ENCODE measurements around the gene JOSD1. TPM values are rescaled to one million over a fixed set of nuclear protein-coding genes. Genes with fewer than 3 reads are reported as not detected.

JOSD1 gene
- total and polyA plus RNA-seq, 2 experiments from 2014 or later: 6.6 to 51.2 TPM

DNA sequence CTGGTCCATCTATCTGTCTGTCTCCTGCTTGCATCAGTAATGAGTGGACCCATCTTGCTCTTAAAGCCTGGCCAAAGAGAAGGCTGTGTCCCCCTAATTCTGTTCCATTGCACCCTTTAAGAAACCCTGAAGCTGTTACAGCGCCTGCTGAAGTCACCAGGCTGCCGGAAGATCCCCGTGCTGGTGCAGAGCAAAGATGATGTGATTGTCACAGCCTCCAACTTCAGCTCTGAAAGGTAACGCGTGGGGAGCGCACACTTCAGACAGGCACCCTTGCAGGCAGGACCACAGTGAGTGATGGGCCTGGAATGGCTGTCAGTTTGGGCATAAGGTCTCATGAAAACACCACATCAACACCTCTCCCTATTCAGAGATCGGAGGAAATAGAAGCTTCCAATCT lies 23.4 kb upstream of the JOSD1 start:
- WGBS, 2 experiments (ENCODE audit: low coverage in 1 of 2, low lambda C conversion rate in 2 of 2, missing lambda C conversion rate in 2 of 2): 97 to 100% methylated on average over 7 of the region's 7 CpGs
- no peak overlapping the region for H2AFZ ChIP-seq
- DNase-seq: no peak
- H3K9ac ChIP-seq: no peak overlapping the region
- H3K27ac ChIP-seq: no peak overlapping the region
- peaks cover 32% of the 10 kb centered on the region for H3K79me2 ChIP-seq (ENCODE audit: insufficient read depth)
- no peaks in the 10 kb centered on the region for H3K9me3 ChIP-seq (ENCODE audit: low read depth)
- no peak overlapping the region for H3K4me2 ChIP-seq (ENCODE audit: unreplicated experiment)
- peaks cover 3% of the 10 kb centered on the region for H3F3A ChIP-seq (ENCODE audit: insufficient read depth)
- H3K36me3 ChIP-seq (ENCODE audit: low read depth): peaks cover 32% of the 10 kb centered on the region
- in situ Hi-C loops (cut with MboI): no loop called here
- peaks cover under 1% of the 10 kb centered on the region for H3K4me1 ChIP-seq (ENCODE audit: insufficient read depth)
- H3K27me3 ChIP-seq (replicated peaks; ENCODE audit: insufficient read depth): no peaks in the 10 kb centered on the region
- TF ChIP-seq EZH2 (IDR thresholded peaks at IDR 0.05; ENCODE audit: insufficient read depth, poor library complexity, severe bottlenecking) (no peak), EZH2phosphoT487 (IDR thresholded peaks at IDR 0.05; ENCODE audit: insufficient read depth, low read depth) (no peak)
- H4K20me1 ChIP-seq (ENCODE audit: insufficient read depth): no peaks in the 10 kb centered on the region
- H3K4me3 ChIP-seq: no peak overlapping the region
- no peaks in the 10 kb centered on the region for H3K9me2 ChIP-seq (ENCODE audit: insufficient read depth)

DNA sequence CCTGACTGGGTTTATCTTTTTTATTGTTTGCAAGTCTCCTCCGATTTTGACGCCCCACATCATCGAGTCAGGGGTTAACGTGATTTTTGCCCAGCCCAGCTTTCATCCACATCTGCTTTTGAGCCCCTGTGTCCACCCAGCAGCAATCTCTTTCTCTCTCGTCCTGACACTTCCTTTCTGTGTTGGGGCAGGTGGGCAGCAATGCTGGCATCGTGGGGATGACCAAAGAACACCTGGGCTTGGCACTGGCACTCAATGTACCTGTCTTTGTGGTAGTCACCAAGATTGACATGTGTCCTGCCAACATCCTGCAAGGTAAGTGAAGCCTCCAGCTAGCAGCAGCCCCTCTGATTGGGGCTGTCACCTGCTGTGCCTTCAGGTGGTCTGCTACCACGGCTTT lies 20.8 kb upstream of the JOSD1 start:
- WGBS, 2 experiments (ENCODE audit: low coverage in 1 of 2, low lambda C conversion rate in 2 of 2, missing lambda C conversion rate in 2 of 2): 91 to 94% methylated on average over 7 of the region's 7 CpGs
- H3K9me3 ChIP-seq (ENCODE audit: low read depth): no peaks in the 10 kb centered on the region
- H3K27ac ChIP-seq: no peak overlapping the region
- no peak overlapping the region for H3K4me3 ChIP-seq
- DNase-seq: no peak
- no peaks in the 10 kb centered on the region for H3K9me2 ChIP-seq (ENCODE audit: insufficient read depth)
- H3K9ac ChIP-seq: no peak overlapping the region
- peaks cover 13% of the 10 kb centered on the region for H3K4me1 ChIP-seq (ENCODE audit: insufficient read depth)
- in situ Hi-C loops (cut with MboI): no loop called here
- H3K36me3 ChIP-seq (ENCODE audit: low read depth): peaks cover 29% of the 10 kb centered on the region
- TF ChIP-seq EZH2phosphoT487 (IDR thresholded peaks at IDR 0.05; ENCODE audit: insufficient read depth, low read depth): no peak
- TF ChIP-seq EZH2 (IDR thresholded peaks at IDR 0.05; ENCODE audit: insufficient read depth, poor library complexity, severe bottlenecking): no peak
- H3K4me2 ChIP-seq (ENCODE audit: unreplicated experiment): no peak overlapping the region
- H3F3A ChIP-seq (ENCODE audit: insufficient read depth): peaks cover 24% of the 10 kb centered on the region
- no peaks in the 10 kb centered on the region for H4K20me1 ChIP-seq (ENCODE audit: insufficient read depth)
- H3K27me3 ChIP-seq (replicated peaks; ENCODE audit: insufficient read depth): no peaks in the 10 kb centered on the region
- H3K79me2 ChIP-seq (ENCODE audit: insufficient read depth): peaks cover 44% of the 10 kb centered on the region
- H2AFZ ChIP-seq: no peak overlapping the region

DNA sequence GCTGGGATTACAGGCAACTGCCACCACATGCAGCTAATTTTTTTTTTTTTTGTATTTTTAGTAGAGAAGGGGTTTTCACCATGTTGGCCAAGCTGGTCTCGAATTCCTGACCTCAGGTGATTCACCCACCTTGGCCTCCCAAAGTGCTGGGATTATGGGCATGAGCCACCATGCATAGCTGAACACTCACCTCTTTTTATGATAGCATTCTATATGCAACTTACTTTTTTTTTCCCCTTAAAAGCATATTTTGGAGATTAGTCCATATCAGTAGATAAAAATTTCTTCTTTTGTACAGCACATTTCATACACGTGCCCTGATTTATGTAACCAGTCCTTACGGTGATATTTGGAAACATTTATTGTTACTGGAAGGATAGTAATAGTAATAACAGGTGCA lies 19.6 kb upstream of the JOSD1 start:
- Histone ChIP-seq H3K36me3 (ENCODE audit: low read depth) (peaks cover 25% of the 10 kb centered on the region), H4K20me1 (ENCODE audit: insufficient read depth) (no peaks in the 10 kb centered on the region), H3K27ac (no peak overlapping the region), H3K9me2 (ENCODE audit: insufficient read depth) (no peaks in the 10 kb centered on the region), H3K4me2 (ENCODE audit: unreplicated experiment) (no peak overlapping the region), H3K4me3 (no peak overlapping the region), H3F3A (ENCODE audit: insufficient read depth) (peaks cover 24% of the 10 kb centered on the region), H3K9ac (no peak overlapping the region), H3K4me1 (ENCODE audit: insufficient read depth) (peaks cover 13% of the 10 kb centered on the region), H2AFZ (no peak overlapping the region), H3K27me3 (replicated peaks; ENCODE audit: insufficient read depth) (no peaks in the 10 kb centered on the region), H3K79me2 (ENCODE audit: insufficient read depth) (peaks cover 56% of the 10 kb centered on the region), H3K9me3 (ENCODE audit: low read depth) (no peaks in the 10 kb centered on the region)
- no peak for TF ChIP-seq EZH2phosphoT487 (IDR thresholded peaks at IDR 0.05; ENCODE audit: insufficient read depth, low read depth)
- no peak for TF ChIP-seq EZH2 (IDR thresholded peaks at IDR 0.05; ENCODE audit: insufficient read depth, poor library complexity, severe bottlenecking)
- 70 to 79% methylated on average over 3 of the region's 3 CpGs for WGBS, 2 experiments (ENCODE audit: low coverage in 1 of 2, low lambda C conversion rate in 2 of 2, missing lambda C conversion rate in 2 of 2)
- in situ Hi-C loops (cut with MboI): no loop called here
- no peak for DNase-seq

DNA sequence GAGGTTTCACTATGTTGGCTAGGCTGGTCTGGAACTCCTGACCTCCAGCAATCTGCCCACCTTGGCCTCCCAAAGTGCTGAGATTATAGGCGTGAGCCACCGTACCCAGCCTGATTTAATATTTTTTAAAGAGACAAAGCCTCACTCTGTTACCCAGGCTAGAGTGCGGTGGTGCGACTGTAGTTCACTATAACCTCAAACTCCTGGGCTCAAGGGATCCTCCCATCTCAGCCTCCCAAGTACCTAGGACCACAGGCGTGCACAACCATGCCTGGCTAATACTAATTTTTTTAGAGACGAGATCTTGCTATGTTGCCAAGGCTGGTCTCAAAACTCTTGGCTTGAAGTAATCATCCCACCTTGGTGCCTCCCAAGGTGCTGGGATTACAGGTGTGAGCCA lies 18.5 kb upstream of the JOSD1 start:
- in situ Hi-C loops (cut with MboI): no loop called here
- Histone ChIP-seq H3K4me1 (ENCODE audit: insufficient read depth) (peaks cover 13% of the 10 kb centered on the region), H2AFZ (no peak overlapping the region), H3K9me3 (ENCODE audit: low read depth) (no peaks in the 10 kb centered on the region), H3K4me2 (ENCODE audit: unreplicated experiment) (peak overlapping the region; percentile 65), H3K27ac (peak overlapping the region; percentile 80), H3K79me2 (ENCODE audit: insufficient read depth) (peaks cover 67% of the 10 kb centered on the region), H3F3A (ENCODE audit: insufficient read depth) (peaks cover 24% of the 10 kb centered on the region), H3K27me3 (replicated peaks; ENCODE audit: insufficient read depth) (no peaks in the 10 kb centered on the region), H3K9me2 (ENCODE audit: insufficient read depth) (no peaks in the 10 kb centered on the region), H3K4me3 (no peak overlapping the region), H4K20me1 (ENCODE audit: insufficient read depth) (no peaks in the 10 kb centered on the region), H3K9ac (no peak overlapping the region), H3K36me3 (ENCODE audit: low read depth) (peaks cover 20% of the 10 kb centered on the region)
- no peak for DNase-seq
- WGBS, 2 experiments (ENCODE audit: low coverage in 1 of 2, low lambda C conversion rate in 2 of 2, missing lambda C conversion rate in 2 of 2): 84 to 85% methylated on average over 6 of the region's 6 CpGs
- TF ChIP-seq EZH2phosphoT487 (IDR thresholded peaks at IDR 0.05; ENCODE audit: insufficient read depth, low read depth) (no peak), EZH2 (IDR thresholded peaks at IDR 0.05; ENCODE audit: insufficient read depth, poor library complexity, severe bottlenecking) (no peak)

DNA sequence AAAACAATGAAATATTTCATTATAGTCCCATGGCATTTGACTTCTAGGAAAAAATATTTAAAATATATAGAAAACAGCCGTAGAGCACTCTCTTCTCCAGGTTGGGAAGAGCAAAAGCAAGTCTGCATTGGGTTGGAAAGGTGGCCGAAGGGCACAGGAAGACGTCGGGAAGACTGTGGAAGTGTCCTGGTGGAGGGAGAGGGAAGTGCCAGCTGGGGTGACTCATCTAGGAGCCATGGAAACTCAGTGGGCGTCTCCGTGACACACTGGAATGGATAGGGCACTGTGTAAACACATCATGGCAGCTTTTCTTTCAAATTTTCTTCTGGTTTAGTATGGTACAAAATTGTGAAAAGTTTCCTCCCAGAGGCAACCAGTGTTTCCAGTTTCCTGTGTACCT lies 17.7 kb upstream of the JOSD1 start:
- TF ChIP-seq EZH2 (IDR thresholded peaks at IDR 0.05; ENCODE audit: insufficient read depth, poor library complexity, severe bottlenecking) (no peak), EZH2phosphoT487 (IDR thresholded peaks at IDR 0.05; ENCODE audit: insufficient read depth, low read depth) (no peak)
- H3K9ac ChIP-seq: peak overlapping the region; percentile 44; the same call in 1 of the 2 replicates

More for the DNA sequence above, 17.7 kb upstream of the JOSD1 start:
- Histone ChIP-seq H2AFZ (no peak overlapping the region; the same call in 1 of the 2 replicates), H4K20me1 (ENCODE audit: insufficient read depth) (no peaks in the 10 kb centered on the region), H3K27ac (peak overlapping the region; percentile 80), H3F3A (ENCODE audit: insufficient read depth) (peaks cover 24% of the 10 kb centered on the region), H3K4me3 (no peak overlapping the region), H3K4me1 (ENCODE audit: insufficient read depth) (peaks cover 13% of the 10 kb centered on the region), H3K9me2 (ENCODE audit: insufficient read depth) (no peaks in the 10 kb centered on the region), H3K79me2 (ENCODE audit: insufficient read depth) (peaks cover 75% of the 10 kb centered on the region), H3K36me3 (ENCODE audit: low read depth) (peaks cover 15% of the 10 kb centered on the region), H3K9me3 (ENCODE audit: low read depth) (no peaks in the 10 kb centered on the region), H3K27me3 (replicated peaks; ENCODE audit: insufficient read depth) (no peaks in the 10 kb centered on the region), H3K4me2 (ENCODE audit: unreplicated experiment) (peak overlapping the region; percentile 65)
- in situ Hi-C loops (cut with MboI): no loop called here
- peak; percentile 96 for DNase-seq
- WGBS, 2 experiments (ENCODE audit: low coverage in 1 of 2, low lambda C conversion rate in 2 of 2, missing lambda C conversion rate in 2 of 2): 18% methylated on average over 6 of the region's 6 CpGs
